Measurements from ENCODE around the gene CD27.

- no peak for TF ChIP-seq CTCF (IDR thresholded peaks at IDR 0.05)
- no peak for TF ChIP-seq POLR2AphosphoS5 (IDR thresholded peaks at IDR 0.05)
- TF ChIP-seq POLR2A (IDR thresholded peaks at IDR 0.05) = no peak
Observed at GRCh38 chr12:6464531-6464930, 19.8 kb downstream of the CD27 start.
